GM19397 (cell line): Measurements from ENCODE around the gene GASK1B.

Experiments used
- ATAC-seq: cut with Tn5 transposase; IDR thresholded peaks from one replicate; pipeline ENCODE4 v1.9.1; 2021; ENCODE audit warnings: mild to moderate bottlenecking, moderate library complexity; ENCODE audit not compliant: unreplicated experiment

Gene GASK1B

DNA sequence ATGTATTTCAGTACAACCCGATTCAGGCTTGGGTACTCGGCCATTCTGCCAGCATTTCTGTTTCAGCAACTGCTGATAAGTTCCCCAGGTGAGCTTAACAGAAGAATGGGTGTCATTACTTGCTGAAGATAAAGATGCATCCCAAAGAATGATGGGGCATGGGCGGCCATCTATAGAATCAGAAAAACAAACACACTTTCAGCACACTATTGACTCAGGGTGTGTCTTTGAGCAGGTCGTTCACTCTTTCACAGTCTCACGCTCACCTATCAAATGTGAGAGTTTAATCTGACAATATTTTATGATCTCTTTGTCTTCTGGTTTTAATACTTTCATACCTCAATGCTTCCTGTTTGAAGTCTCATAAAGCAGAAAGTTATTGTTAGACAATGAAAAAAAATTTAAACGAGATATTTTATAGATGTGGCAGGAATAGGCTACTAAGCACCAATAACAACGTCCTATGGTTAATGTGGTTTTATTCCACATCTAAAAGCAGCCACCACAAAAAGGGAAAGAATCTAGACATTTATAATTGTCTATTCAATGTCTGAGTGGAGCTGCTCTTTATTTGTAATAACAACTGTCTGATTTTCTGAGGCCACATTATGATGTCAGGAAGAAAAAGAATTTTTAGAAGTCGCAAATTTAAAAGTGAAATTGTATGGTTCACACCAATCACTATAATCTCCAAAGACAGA, 17.0 kb downstream of the GASK1B start:
- no peak for ATAC-seq

DNA sequence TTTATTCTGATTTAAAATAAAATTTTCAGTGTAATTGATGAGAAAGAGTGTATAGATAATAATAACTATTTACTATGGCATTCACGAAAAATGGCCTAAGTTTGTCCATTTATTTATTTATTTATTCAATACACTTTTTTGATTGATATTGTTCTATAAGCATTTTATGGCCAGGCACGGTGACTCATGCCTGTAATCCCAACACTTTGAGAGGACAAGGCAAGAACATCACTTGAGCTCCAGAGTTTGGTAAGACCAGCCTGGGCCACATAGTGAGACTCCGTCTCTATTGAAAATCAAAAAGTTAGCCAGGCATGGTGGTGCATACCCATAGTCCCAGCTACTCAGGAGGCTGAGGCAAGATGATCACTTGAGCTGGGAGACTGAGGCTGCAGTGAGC, 25.7 kb downstream of the GASK1B start:
- no peak for ATAC-seq

DNA sequence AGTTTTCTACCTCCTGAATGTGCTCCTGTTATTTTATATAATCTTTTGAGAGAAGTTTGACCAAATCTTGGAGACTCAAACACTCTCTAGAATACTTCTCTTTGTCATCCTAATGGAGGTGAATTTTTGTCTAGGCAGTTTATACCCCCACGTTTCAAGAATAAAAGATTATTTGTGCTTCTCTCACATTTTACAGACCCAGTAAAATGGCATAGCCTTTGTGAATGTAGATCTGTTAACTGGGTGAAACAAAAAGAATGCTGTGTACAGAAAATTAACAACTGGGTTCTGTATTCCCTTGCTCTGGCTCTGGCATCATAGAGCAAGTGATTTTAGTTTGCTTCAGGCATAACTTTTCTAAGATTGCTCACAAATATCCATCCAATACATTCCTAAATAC, 26.1 kb downstream of the GASK1B start:
- ATAC-seq = no peak

DNA sequence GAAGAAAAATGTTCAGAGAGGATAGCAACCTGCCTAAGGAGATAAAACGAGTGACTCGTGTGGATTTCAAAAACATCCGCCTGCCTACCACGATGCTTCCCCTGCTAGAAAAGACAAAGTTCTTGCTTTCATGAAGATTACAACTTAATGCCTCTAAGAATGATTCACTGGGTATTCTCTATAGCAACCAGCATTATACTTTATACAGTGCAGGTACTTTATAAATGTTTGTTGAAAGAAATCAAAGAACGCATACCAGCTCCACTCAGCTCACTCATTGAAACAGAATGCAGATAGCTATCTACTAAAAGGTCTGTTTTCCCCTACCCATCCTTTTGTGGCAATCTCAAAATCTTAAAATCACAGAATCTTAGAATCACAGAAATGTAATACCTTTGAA, 33.7 kb downstream of the GASK1B start:
- ATAC-seq = no peak

DNA sequence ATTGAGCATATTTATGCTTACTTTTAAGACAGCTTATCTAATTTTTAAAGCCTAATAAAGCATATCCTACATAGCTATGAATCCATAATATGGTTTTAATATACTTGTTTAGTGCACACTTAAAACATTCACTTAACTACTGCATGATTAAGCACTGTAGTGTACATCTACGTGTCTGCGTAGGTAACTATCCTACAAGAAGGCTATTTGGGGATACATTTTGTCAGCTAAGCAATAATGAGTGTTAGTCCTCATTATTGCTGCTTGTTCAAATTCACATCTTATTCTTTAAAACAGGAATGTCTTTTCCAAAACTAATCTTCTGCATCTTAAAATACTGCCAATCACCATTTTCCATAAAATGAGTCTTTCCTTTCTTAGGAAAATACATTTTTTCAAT, 38.6 kb downstream of the GASK1B start:
- ATAC-seq = no peak

DNA sequence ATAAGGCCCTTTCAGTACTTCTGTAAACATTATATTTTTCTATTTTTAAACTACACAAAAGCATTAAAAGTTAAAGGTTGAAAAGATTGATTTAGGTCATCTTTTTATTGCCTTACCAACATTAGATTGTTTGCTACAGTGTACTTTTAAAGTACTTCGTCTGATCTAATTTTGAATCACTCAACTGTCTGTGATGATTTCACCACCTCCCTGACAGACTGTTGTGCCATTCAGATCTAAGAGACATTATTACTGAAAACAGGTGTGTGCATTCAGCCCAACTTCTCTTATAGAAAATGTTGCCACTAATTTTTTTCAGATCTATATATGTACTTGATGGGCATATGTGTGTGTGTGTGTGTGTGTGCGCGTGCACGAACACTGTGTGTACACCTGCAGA, 39.3 kb downstream of the GASK1B start:
- no peak for ATAC-seq

DNA sequence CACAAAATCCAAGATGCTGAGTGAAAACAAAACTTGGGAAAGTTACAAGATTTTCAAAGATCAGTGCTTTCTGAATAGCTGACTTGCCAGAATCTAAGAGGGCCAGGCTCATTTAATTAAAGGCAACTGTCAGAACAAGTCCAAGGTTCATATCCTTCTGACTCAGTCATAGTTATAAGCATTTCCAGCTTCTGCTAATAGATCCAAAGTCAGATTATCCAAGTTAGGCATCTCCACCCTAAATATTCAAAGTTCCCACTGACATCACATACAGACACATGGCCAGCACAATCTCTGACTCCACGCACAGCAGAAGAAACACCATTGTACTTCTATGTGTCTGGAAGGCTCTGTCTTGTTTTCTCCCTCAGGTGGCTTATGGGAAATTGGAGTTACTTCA, 41.8 kb downstream of the GASK1B start:
- ATAC-seq = no peak

DNA sequence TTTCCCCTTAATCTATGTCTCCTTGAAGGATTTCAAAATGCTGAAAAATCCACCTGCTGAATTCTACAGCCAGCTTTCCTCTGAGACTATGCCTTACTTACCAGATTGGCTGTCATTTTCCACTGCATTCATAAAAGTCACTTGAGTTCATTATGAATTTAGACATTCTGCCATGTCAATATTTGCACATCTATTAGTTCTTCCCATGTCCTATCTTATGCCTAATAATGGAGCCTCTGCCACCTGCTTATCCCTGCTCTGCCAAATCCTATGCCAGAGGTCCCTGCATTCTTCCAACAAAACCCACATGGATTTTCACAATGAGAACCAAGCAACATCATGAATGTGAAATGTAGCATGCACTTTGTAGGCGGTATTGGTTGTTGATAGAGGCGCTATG, 42.6 kb downstream of the GASK1B start:
- ATAC-seq = no peak

DNA sequence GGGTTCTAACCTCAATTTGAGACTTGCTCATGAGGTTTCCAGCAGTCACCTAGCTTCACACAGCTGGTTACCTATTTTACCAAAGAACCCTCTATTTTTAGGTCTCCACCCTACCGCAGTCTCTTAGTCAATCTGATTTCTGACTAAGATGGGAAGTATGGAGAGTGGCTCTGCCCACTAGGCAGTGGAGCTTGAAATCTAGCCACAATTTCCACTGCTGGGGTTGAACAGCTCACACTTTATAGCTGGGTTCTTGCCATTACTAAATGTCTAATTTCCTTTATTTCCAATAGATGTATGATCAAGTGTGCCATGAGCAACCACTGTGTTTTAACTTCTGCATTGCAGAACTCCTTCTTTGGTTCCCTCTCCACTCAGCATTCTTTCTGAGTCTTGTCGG, 43.1 kb downstream of the GASK1B start:
- ATAC-seq = peak; percentile 87

DNA sequence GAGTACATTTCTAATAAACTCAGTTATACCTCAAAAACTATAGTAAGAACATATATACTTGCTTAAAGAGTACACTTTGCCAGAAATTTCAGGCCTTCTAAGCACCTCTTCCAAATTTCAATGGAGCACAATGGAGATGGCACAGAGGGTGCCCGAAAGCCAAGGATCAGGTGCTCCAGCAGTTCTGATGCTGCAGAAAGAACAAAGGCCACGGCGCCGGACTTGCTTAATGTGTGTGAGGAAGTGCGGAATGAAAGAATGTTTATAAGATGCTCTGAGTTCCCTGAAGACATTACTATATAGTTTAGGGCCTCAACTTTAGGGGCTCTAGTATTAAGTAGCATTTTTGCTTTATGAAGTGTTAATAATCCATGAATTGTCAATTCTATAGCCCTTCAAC, 44.3 kb downstream of the GASK1B start:
- no peak for ATAC-seq

DNA sequence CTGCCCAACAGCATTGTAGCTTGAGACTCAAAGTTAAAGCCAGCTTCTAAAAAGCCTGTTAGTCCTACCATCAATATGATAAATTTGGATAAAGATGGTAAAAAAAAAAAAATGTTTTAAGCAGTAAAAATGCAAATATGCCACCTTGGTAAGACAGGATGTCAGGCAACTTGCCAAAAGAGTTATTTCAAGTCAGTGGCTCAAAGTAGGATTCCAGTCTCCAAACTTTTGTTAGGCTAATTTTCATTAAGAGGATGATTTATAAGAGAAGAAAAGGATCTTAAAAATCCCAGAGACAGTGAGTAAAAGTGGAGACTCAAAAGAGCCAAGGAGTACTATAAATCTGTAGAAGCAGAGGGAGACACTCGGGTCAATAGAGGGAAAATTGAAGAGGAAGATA, 47.5 kb downstream of the GASK1B start:
- ATAC-seq = no peak
